ENCODE measurements around the gene PSMD4.
A peak's percentile ranks its signal among the peaks of the same experiment; 100 is the strongest.
"Not testable (repeated sequence)": the region's sequence is repeated elsewhere in the genome, so short reads cannot be mapped to it uniquely, and the experiment has no call there.

PSMD4 gene

GRCh38 chr1:151266821-151267220 lies 12.3 kb downstream of the PSMD4 start:
- Histone ChIP-seq H3K4me3 (no peak overlapping the region), H3K27ac (peak overlapping the region in 1 of 21 experiments; percentile 30)

DNA sequence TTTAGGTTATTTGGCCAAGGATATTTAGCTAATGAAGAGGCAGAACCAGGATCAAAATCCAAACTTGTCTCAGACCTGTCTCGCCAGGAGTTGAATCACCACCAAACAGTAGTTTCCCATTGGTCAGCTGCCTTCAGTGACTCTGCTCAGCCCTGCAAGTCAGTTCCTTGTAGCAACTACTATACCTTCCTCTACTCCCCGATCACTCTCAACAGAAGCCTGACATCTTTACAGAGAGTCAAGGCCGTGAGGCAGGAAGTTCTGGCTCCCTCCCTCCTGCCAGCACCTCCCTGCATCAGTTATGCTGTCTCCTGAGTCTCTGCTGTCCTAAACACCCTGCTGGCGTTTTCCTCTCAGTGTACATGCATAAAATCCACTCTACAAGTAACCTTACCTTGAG lies 13.2 kb downstream of the PSMD4 start:
- Histone ChIP-seq H3K4me3 (no peak overlapping the region), H3K27ac (peak overlapping the region in 1 of 21 experiments; percentile 30)

GRCh38 chr1:151273924-151274466 lies 19.5 kb downstream of the PSMD4 start:
- Histone ChIP-seq H3K27ac (no peak overlapping the region), H3K4me3 (no peak overlapping the region)

DNA sequence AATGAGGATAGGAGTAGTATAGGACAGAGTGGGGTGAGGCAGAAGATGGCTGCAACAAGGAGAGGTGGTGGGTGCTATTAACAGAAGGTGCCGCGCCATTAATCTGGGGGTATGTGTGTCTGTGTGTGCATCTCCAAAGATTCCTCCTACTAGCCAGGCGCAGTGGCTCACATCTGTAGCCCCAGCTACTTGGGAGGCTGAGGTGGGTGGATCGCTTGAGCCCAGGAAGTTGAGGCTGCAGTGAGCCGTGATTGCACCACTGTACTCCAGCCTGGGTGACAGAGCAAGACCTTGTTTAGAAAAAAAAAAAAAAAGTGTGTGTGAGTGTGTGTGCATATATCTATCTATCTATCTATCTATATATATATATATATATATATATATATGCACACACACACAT lies 20.8 kb downstream of the PSMD4 start:
- H3K4me3 ChIP-seq, H3K27ac ChIP-seq: not testable (repeated sequence)

DNA sequence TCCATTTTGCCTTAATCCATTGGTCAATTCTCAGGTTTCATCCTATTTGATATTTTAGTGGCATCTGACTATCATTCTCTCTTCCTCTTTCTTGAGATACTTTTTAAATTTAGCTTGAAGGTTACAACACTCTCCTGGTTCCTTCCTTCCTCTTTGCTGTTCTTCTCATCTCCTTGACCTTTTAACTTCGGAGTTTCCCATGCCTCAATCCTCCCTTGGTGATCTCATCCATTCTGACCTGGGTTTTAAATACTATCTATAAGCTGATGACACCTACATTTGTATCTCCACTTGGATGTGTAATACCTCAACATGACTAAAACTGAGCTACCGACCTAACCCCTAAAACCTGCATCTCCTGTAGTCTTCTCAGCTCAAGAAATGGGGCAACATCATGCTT lies 22.7 kb downstream of the PSMD4 start:
- Histone ChIP-seq H3K4me3 (no peak overlapping the region), H3K27ac (no peak overlapping the region)

DNA sequence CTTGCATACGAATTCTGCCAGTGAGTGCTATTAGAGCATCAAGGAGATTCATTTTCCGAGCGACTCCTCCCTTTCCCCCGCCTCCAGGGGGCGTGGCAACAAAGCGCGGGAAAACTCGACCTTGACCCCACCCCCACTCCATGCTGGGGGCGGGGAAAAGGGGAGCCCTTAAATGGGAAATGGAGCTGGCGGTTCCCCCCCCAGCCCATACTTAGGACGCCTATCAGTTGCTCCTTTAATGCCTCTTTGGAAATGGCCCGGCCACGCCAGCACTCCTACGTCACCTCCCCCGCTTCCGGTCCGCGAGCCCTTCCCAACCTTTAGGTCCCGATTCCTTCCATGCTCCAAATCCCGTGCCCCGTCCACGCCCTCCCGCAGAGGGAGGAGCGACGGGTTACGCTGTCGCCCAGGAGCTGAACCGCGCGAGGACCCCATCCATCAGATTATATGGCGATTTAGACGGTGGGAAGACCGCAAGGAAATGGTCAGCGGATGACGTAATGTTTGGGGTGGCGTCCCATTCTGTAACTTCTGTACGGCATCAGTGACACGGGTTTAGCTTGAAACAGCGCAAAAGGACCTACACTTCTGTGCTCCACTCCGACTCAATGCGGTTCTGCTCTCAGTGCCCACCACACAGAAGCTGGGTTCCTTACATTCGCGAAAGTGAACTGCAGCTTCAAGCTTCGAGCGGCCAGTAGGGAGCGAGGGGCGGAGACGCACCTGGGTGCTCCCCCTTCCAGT lies 26.9 kb downstream of the PSMD4 start:
- Histone ChIP-seq H3K4me3 (peak overlapping the region; percentile 53 to 97 (median 81)), H3K27ac (peak overlapping the region; percentile 64 to 97 (median 92))

GRCh38 chr1:151281969-151282882 lies 27.7 kb downstream of the PSMD4 start, which contains the start of gene ZNF687:
Gene ZNF687, plus strand, starts transcription at chr1:151282299. Its CDS starts 3,993 bp downstream, at chr1:151286292.
- peak within 1 kb of the TSS; percentile 77 to 97 (median 93) for H3K27ac ChIP-seq
- H3K4me3 ChIP-seq = peak within 1 kb of the TSS; percentile 53 to 97 (median 81)

GRCh38 chr1:151282883-151283725 lies 28.6 kb downstream of the PSMD4 start:
- Histone ChIP-seq H3K27ac (peak overlapping the region; percentile 77 to 97 (median 93)), H3K4me3 (peak overlapping the region; percentile 53 to 97 (median 81))

DNA sequence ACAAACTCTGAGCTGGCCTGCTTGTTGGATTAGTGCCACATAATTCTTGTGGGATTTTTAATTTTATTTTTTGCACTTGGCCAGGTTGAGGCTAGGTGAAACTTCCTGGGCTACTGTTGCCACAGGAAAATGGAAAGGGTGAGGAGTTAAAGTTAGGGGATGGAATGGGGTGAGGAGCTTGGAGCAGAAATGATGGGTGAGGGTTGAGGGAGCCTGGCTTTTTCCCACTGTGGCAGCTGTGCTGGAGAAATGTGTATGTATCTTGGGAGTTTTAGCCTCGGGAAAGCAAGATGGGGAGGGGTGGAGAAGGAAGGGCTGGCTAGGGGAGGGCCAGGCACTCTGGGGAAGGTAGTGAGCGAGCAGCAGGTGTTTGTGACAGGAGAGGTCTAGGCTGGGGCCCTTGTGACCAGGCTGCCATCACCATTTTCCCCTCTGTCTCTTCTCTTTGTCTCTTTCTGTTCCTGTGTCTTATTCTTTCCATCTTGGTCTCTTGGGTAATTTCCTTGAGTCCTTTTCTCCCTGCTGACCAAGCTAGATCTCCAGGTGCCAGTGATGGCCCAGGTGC lies 29.6 kb downstream of the PSMD4 start:
- Histone ChIP-seq H3K4me3 (peak overlapping the region in 1 of 7 experiments; percentile 62), H3K27ac (peak overlapping the region in 11 of 21 experiments; percentile 84 to 97 (median 93))

GRCh38 chr1:151286619-151287340 lies 32.2 kb downstream of the PSMD4 start:
- no peak overlapping the region for H3K4me3 ChIP-seq
- no peak overlapping the region for H3K27ac ChIP-seq

DNA sequence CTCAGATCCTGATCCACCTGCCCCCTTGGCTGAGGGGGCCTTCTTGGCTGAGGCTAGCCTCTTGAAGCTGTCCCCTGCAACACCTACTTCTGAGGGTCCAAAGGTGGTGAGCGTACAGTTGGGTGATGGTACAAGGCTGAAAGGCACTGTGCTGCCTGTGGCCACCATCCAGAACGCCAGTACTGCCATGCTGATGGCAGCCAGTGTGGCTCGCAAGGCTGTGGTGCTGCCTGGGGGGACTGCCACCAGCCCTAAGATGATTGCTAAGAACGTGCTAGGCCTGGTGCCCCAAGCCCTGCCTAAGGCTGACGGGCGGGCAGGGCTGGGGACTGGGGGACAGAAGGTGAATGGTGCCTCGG lies 32.8 kb downstream of the PSMD4 start:
- H3K27ac ChIP-seq = no peak overlapping the region
- H3K4me3 ChIP-seq = no peak overlapping the region

DNA sequence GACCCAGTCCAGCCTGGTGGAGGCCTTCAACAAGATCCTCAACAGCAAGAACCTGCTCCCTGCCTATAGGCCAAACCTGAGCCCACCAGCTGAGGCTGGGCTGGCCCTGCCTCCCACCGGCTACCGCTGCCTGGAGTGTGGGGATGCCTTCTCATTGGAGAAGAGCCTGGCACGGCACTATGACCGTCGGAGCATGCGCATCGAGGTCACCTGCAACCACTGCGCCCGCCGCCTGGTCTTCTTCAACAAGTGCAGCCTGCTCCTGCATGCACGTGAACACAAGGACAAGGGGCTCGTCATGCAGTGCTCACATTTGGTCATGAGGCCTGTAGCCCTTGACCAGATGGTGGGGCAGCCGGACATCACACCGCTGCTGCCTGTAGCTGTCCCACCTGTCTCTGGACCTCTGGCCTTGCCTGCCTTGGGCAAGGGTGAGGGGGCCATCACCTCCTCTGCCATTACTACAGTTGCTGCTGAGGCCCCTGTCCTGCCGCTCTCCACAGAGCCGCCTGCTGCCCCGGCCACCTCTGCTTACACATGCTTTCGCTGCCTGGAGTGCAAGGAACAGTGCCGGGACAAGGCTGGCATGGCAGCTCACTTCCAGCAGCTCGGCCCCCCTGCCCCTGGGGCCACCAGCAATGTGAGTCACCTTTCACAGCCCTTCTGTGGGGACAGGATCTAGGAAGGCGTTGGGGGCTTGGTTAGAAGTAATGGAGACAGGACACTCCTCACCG lies 33.4 kb downstream of the PSMD4 start:
- Histone ChIP-seq H3K27ac (no peak overlapping the region), H3K4me3 (no peak overlapping the region)

GRCh38 chr1:151288502-151288901 lies 34.0 kb downstream of the PSMD4 start:
- peak overlapping the region in 1 of 21 experiments; percentile 21 for H3K27ac ChIP-seq

GRCh38 chr1:151289080-151289935 lies 34.8 kb downstream of the PSMD4 start:
- no peak overlapping the region for H3K4me3 ChIP-seq
- H3K27ac ChIP-seq = peak overlapping the region in 2 of 21 experiments; percentile 21 to 55

More at GRCh38 chr1:151288502-151288901, 34.0 kb downstream of the PSMD4 start:
- H3K4me3 ChIP-seq = no peak overlapping the region

DNA sequence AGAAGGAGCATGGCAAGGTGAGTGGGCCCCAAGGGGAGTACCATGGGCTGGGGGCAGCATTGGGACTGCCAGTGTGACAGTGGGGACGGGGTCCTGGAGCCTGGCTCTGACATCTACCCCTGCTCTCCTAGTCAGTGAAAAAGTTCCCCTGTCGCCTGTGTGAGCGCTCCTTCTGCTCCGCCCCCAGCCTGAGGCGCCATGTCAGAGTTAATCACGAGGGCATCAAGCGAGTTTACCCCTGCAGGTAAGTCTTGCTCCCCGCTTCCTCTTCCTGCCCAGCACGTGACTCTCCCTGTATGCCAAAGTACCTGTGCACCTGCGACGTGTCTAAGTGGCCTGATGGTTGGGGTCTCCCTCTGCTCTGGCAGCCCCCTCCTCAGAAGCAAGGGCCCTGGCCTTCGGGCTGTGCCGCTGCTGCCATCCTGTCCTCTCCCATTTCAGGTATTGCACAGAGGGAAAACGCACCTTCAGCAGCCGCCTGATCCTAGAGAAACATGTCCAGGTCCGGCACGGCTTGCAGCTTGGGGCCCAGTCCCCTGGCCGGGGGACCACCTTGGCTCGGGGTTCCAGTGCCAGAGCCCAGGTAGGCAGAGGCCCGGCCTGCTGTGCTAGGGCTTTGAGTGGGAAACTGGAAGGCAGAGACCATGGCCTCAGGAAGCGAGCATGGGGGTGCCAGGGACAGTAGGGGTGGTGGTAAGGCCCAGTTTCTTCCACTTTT lies 35.6 kb downstream of the PSMD4 start:
- peak overlapping the region in 1 of 21 experiments; percentile 55 for H3K27ac ChIP-seq
- no peak overlapping the region for H3K4me3 ChIP-seq

GRCh38 chr1:151290709-151291303 lies 36.3 kb downstream of the PSMD4 start:
- no peak overlapping the region for H3K4me3 ChIP-seq

More at GRCh38 chr1:151290709-151291303, 36.3 kb downstream of the PSMD4 start:
- no peak overlapping the region for H3K27ac ChIP-seq
